Glomerular visceral epithelial cell (primary cell): Measurements from ENCODE around the gene ESRRA.
A peak's percentile ranks its signal among the peaks of the same experiment; 100 is the strongest.
"Not testable (repeated sequence)": the region's sequence is repeated elsewhere in the genome, so short reads cannot be mapped to it uniquely, and the experiment has no call there.

ENCODE experiments used
- DNase-seq: peaks from one replicate; pipeline ENCODE4 v3.0.0-alpha.2; 2016; ENCODE audit errors: extremely low spot score

Gene ESRRA

DNA sequence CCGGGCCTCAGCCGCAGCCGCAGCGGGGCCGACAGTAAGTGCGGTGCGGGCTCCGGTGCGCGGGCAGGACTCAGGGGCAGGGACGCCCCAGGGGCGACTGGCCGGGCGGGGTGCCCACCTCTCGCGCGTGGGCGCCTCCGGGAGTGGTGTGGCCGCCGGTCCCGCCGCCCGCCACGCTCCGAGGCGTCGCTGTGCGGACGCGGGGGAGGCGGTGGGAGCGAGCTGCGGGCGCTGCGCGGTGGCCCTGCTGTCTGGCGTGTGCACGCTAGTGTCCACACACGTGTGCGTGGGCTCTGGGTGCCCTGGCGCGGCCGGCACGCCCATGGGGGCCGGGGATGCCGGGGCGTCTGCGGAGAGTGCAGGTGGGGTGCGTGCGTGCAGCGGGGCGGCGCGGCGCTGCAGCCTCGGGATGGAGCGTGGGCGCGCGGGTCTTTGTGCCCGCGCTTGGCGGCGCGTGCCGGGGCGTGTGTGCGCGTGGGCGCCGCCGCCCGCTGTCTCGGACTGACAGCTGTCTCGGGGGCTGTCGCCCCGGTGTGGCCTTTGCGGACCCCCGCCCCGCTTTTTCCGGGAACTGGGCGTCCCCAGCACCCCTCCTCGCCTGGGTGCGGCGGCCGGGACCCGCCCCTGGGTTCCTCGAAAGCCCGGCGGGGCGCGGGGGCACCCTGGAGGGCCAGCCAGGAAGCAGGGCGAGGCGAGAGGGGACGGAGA is 13.4 kb upstream of the ESRRA start:
- no peak for DNase-seq

DNA sequence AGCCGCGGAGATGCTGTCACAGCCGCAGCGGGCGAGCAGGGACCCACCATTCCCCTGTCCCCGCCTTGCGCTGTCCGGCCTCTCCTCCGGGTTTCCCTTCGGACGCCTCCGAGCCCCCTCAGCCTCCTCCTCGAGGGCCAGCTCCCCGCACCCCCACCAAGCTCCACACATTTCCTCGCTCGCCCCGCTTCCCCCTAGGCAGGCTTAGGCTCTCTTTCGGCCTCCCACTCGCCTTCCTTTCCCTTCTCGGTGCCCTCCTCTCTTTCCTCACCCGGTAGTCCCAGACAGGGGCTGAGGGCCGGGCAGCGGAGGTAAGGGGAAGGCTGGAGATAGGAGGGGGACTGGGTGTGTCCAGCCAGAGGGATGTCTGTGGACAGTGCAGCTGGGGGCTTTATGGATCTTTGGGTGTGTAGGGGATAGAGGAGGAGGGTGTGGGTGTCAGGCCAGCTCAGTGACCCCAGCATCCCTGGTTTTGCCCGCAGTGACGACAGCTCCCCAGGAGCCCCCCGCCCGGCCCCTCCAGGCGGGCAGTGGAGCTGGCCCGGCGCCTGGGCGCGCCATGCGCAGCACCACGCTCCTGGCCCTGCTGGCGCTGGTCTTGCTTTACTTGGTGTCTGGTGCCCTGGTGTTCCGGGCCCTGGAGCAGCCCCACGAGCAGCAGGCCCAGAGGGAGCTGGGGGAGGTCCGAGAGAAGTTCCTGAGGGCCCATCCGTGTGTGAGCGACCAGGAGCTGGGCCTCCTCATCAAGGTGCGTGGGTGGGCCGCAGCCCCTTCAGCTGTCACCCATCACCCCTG is 12.7 kb upstream of the ESRRA start:
- DNase-seq, result no peak

DNA sequence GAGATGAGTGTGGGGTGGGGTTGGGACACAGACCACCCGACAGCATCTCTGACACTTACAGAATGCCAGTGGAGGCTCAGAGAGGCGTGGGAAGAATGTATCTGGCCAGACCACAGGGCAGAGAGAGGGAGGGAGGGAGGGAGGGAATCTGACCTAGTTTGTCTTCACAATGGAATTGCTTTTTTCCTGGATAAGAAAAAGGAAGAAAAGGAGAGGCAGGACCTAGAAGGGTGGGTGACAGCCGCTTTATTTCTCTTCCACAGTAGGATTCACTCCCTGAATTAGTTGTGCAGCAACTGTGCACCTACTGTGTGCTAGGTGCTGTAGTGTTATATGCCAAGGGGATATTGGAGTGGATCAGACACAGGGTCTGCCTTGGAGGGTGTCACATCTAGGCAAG is 10.6 kb upstream of the ESRRA start:
- no peak for DNase-seq

DNA sequence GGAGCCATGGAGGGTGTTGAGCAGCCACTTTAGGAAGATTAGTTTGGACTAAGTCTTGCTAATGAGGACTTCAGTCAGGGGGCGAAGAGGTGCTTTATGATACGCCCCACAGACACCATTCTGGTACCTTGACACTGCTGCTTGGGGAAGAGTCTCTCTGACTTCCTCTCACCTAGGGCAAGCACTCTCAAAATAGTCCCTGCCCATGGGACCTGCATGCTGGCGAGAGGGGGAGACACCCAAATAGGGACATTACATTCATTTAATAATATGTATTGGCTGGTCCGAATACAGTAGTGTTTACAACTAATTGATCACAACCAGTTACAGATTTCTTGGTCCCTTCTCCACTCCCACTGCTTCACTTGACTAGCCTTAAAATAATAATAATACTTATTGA is 9.6 kb upstream of the ESRRA start:
- no peak for DNase-seq

DNA sequence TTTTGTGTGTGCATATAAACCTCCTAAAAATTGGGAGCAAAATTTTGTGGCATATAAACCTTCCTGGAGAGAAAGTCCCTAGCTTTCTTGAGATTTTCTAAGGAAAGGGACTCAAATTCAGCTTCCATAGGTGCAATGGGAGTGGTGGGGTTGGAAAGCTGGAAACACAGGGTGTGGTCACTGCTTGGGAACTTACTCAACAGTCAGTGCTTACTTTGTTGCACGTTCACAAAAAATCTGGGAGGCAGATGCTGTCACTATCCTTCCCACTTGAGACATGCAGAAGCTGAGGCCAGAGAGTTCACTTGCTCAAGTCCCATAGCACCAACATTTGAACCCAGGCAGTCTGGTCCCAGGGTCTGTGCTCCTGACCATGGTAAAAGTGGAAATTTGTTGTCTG is 9.1 kb upstream of the ESRRA start:
- no peak for DNase-seq

DNA sequence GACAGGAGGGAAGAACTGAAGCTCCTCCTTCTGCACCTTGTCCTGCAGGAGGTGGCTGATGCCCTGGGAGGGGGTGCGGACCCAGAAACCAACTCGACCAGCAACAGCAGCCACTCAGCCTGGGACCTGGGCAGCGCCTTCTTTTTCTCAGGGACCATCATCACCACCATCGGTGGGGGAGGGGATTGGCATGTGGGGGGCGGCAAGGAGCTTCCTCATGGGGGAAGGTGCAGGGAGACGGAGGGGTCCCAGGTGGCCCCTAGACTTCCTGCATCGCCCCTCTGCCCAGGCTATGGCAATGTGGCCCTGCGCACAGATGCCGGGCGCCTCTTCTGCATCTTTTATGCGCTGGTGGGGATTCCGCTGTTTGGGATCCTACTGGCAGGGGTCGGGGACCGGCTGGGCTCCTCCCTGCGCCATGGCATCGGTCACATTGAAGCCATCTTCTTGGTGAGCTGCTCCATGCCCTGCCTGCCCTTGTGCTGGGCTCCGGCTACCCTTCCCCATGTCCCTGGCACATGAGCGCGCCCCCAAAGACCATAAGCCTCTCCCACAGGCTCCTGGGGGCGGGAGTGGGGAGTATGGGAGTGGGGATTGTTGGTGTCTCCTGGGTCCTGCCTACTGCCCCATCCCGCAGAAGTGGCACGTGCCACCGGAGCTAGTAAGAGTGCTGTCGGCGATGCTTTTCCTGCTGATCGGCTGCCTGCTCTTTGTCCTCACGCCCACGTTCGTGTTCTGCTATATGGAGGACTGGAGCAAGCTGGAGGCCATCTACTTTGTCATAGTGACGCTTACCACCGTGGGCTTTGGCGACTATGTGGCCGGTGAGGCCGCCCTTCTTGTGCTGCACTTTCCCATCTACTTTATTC is 8.3 kb upstream of the ESRRA start:
- no peak for DNase-seq

DNA sequence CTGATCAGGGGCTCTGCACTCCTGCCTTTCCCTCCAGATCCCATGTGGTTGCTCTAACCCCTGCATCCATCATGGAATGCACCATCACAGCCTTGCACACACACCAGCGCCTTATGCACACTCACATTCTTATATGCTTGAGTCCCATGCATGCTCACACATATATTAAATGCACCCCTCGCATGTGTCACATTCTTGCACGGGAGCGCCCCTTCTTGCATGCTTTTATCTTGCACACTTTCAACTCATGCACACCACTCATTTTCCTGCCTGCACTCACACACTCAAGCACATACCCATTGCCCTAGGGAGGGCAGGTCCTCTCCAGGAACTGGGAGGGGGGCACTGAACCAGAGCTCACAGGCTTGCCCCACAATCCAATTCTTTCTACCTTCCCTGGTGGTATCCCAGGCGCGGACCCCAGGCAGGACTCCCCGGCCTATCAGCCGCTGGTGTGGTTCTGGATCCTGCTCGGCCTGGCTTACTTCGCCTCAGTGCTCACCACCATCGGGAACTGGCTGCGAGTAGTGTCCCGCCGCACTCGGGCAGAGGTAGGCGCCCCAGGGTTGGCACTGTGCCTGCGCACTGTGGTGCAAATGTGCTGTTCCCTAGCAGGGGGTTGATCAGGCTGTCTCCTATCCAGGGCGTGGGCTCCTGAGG is 7.5 kb upstream of the ESRRA start:
- peak; percentile 76 for DNase-seq

DNA sequence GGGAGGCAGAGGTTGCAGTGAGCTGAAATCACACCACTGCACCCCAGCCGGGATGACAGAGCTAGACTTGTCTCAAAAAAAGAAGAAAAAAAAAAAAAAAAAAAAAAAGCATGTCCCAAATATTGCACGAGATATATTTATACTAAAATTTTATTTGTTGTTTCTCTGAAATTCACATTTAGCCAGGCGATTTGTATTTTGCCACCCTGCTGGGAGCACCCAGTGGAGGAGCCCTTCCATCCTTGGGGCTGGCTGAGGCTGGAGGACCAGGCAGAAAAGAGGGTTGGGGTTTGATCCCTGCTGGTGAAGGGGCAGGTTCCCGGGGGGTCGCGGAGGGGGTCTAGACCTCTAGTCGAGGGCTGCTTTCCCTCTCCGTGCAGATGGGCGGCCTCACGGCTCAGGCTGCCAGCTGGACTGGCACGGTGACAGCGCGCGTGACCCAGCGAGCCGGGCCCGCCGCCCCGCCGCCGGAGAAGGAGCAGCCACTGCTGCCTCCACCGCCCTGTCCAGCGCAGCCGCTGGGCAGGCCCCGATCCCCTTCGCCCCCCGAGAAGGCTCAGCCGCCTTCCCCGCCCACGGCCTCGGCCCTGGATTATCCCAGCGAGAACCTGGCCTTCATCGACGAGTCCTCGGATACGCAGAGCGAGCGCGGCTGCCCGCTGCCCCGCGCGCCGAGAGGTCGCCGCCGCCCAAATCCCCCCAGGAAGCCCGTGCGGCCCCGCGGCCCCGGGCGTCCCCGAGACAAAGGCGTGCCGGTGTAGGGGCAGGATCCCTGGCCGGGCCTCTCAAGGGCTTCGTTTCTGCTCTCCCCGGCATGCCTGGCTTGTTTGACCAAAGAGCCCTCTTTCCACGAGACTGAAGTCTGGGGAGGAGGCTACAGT is 6.1 kb upstream of the ESRRA start:
- no peak for DNase-seq

DNA sequence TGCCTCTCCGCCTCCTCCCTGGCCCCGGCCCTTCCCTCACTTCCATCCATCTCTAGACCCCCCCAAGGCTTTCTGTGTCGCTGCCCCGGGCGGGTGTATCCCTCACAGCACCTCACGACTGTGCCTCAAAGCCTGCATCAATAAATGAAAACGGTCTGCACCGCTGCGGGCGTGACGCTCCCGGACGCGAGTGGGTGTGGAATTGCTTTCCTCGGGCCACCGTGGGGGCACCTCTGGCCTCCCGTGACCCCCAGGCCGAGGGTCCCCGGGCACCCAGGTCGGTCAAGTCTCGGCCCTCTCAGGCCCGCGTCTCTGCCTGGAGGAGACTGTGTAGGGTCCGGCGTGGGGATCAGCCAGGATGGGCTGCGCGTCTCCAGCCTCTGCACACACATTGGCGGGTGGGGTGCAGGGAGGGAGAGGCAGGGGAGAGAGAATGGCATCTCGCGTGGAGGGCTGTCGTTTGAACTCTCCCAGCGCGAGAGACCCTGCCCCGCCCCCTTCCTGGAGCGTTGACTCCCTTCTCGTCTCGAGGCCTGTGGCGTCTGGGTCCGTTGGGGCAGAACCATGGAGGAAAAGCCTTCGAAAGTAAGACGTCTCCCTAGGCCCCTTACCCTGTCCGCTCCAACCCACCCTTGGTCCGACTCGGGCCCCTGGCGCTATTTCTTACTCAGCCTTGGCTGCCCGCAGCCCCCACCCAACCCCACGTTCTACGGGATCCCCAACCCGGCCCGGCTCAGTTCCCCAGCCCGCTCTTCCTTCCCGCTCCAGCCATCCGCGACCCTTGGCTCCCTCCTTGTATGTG is 5.3 kb upstream of the ESRRA start, which contains the start of gene CATSPERZ:
CATSPERZ (plus strand) TSS at position 512 of the 802 bp plus-strand sequence; CDS start at position 565, 53 bp downstream.
- no peak for DNase-seq

DNA sequence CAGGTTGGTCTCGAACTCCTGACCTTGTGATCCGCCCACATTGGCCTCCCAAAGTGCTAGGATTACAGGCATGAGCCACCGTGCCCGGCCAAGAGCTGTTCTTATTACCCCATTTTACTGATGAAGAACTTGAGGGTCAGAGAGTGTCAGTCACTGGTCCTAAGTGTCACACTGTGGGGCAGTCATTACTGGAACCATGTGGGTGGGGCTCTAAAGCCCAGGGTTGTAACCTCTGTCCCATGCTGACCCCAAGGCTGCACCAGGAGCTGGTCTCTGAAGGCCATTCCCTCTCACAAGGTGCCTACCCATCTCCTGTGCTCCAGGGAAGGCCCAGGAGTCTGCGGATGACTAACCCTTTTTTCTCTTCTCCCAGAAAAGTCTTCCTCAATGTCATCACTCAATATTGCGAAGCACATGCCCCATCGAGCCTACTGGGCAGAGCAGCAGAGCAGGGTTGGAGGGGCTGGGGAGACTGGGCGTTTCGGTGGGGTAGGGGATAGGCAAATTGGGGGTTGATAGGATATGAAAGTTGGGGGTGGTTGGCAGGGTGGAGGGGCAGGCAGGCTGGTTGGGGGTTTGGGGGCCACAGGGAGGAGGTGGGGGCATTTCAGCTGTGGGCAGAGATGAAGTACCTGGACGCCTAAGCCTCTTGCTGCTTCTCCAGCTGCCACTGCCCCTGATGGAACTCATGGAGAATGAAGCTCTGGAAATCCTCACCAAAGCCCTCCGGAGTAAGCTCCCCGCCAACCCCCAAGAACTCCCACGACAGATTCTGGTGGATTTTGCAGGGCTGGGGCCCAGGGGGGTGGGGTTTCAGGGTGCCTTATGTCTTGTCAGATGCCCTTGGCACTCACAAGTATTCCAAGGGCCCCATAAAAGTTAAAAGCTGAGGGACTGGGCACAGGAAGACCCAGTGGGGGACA is 2.0 kb upstream of the ESRRA start:
- DNase-seq, result no peak

DNA sequence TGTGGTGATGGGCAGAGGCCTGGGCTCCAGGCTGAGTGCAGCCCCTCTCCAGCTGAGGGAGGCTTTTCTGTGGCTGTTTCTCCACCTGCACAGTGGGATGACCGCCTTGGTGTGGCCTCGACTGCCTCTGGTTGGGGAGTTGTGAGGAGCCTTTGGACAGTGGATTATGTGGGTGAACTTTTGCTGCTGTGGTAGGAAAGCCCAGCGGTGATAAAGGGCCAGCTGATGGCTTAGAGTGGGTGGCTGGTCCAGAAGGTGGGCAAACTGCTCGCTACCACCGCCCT is 1.4 kb upstream of the ESRRA start:
- no peak for DNase-seq

DNA sequence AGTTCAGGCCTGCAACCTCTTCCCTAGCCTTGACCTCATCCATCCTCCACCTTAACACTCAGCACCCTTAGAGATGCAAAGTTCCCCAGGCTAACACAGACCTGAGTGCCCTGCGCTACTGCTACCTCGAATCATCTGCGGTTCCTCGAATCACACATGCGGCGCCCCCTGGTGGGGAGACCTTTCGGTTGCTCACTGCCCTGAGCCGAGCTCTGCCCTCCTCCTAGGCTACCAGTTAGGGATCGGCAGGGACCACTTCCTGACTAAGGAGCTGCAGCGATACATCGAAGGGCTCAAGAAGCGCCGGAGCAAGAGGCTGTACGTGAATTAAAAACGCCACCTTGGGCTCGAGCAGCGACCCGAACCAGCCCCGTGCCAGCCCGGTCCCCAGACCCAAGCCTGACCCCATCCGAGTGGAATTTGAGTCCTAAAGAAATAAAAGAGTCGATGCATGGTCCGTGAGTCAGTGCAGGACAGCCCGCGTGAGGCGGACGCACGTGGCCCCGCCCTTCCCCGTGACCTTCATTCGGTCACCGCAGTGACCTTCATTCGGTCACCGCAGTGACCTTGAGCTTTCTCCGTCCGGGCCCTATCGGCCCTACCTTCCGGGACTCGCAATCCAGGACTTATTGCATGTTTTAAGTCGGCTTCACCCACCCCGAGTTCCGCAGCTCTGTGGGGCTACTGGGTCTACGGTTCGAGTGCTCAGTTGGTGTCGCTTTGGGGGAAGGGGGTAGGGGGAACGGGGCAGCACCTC is 830 bp upstream of the ESRRA start:
- peak; percentile 88 for DNase-seq

DNA sequence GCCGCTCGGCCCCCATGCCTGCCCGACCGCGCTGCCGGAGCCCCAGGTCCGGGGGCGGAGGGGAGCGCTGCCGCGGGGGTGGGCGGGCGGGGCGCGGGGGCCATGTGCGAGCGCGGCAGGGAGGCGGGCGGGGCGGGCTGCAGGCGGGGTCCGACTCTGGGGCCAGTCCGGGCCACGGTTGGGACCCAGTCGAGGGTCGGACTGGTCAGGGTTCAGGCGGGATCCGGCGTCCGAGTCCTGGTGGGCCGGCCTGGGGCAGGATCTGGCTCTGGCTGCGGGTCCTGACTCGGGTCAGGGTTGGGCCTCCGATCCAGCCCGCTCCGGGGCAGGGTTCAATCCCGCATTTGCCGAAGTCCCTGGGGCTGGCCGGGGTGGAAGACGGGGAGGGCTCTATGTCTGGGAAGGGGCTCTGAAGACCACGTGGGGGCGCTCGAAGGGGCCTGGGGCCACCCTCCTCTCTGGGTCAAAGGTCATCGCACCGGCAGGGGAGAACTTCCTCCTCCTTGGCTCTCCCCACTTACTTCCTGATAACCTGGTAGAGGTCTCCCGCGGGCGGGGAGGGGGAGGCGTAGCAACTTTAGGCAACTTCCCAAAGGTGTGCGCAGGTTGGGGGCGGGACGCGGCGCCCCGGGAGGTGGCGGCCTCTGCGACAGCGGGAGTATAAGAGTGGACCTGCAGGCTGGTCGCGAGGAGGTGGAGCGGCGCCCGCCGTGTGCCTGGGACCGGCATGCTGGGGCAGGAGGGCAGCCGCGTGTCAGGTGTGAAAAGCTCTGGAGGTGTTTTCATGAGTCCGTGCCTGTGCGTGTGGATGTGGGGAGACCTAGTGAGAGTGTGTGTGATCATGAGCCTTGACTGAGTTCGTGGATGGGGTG is 603 bp downstream of the ESRRA start:
- DNase-seq, result peak; percentile 45

DNA sequence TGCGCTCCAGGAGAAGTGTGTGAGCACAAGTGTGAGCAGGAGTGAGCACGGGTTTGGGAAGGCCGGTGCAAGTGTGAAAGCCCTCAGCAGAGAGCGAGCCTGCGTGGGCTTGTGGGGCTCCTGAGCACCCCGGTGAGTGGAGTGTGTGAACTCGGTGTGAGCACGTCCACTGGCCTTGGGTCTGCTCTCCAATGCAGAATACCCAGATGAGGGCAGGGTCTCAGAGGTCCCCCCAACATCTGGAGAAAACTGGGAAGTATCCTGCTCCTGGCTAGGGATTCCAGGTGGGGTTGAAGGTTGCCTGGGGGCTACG is 1.2 kb downstream of the ESRRA start:
- no peak for DNase-seq

DNA sequence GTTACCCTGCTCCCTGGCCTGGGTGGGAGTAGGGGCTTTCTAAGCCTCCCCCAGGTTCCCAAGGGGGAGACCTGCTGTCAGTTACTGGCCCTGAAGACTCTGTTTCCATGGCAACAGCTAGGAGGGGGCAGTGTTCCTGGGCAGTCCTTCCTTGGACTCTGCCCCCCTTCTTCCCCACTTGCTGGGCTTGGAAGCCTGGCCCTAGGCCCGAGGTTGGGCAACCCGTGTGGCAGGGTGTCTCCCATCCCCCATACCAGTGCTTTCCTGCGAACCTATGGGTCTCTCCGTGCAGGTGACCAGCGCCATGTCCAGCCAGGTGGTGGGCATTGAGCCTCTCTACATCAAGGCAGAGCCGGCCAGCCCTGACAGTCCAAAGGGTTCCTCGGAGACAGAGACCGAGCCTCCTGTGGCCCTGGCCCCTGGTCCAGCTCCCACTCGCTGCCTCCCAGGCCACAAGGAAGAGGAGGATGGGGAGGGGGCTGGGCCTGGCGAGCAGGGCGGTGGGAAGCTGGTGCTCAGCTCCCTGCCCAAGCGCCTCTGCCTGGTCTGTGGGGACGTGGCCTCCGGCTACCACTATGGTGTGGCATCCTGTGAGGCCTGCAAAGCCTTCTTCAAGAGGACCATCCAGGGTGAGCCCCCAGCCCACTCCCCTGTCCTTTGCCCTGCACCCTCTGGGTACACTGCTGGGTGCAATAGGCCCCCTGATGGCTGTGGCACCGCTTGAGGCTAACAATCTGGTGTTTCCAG is 1.7 kb downstream of the ESRRA start:
- peak; percentile 35 for DNase-seq

DNA sequence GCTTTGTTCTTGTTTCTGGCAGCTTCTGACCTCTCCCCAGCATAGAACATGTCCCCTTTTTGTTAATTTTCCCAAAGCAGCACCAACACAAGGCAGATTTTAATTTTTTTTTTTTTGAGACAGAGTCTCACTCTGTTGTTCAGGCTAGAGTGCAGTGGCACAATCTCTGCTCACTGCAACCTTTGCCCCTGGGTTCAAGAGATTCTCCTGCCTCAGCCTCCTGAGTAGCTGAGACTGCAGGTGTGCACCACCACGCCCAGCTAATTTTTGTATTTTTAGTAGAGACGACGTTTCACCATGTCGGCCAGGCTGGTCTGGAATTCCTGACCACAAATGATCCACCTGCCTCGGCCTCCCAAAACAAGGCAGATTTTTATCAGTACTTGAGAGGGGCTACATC is 2.5 kb downstream of the ESRRA start:
- not testable (repeated sequence) for DNase-seq

DNA sequence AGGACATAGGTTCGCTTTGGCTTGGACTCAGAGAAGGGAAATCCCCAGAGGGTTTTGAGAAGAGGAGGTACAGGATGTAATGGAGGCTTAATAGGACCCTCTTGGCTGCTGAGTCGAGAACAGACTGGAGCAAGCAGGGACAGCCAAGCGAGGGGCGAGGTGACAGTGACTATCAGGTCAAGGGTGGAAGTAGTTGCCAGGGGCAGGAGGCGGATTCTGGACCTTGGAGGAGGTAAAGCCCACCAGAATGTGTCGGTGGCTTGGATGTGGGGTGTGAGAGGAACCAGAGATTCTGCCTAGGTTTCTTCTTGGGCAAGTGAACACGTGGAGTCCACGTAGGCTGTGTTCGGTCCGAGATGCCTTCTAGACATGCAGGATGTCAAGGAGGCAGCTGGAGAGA is 7.6 kb downstream of the ESRRA start:
- DNase-seq, result no peak
